Stimulated activated effector memory CD8-positive, alpha-beta T cell treated with anti-CD3 and anti-CD28 coated beads, Interleukin-12 subunit alpha, Interleukin-12 subunit beta, amount 100 ng/mL, for 72 hours (primary cell): ENCODE measurements around the gene ELF5.

Experiments
- ATAC-seq: fragments of 150-1000 bp; cut with Tn5 transposase; 2 replicates; pipeline ENCODE4 v1.10.0; 2021
- DNase-seq, 2 donors: peaks; one replicate each; pipeline ENCODE4 v3.0.0; 2021 to 2022; ENCODE audit warnings: low spot score in 2 of 2
- H3K27ac Mint-ChIP-seq: one replicate; pipeline ENCODE4 v1.8.0; 2022; ENCODE audit warnings: mild to moderate bottlenecking, mixed read lengths
- H3K36me3 Mint-ChIP-seq: one replicate; pipeline ENCODE4 v1.8.0; 2022; ENCODE audit warnings: mild to moderate bottlenecking, mixed read lengths
- H3K4me1 Mint-ChIP-seq: one replicate; pipeline ENCODE4 v1.8.0; 2022; ENCODE audit warnings: mixed read lengths
- H3K4me3 Mint-ChIP-seq: one replicate; pipeline ENCODE4 v1.8.0; 2022; ENCODE audit warnings: mild to moderate bottlenecking, mixed read lengths
- H3K9me3 Mint-ChIP-seq: one replicate; pipeline ENCODE4 v1.8.0; 2022; ENCODE audit warnings: mixed read lengths

Gene ELF5

DNA sequence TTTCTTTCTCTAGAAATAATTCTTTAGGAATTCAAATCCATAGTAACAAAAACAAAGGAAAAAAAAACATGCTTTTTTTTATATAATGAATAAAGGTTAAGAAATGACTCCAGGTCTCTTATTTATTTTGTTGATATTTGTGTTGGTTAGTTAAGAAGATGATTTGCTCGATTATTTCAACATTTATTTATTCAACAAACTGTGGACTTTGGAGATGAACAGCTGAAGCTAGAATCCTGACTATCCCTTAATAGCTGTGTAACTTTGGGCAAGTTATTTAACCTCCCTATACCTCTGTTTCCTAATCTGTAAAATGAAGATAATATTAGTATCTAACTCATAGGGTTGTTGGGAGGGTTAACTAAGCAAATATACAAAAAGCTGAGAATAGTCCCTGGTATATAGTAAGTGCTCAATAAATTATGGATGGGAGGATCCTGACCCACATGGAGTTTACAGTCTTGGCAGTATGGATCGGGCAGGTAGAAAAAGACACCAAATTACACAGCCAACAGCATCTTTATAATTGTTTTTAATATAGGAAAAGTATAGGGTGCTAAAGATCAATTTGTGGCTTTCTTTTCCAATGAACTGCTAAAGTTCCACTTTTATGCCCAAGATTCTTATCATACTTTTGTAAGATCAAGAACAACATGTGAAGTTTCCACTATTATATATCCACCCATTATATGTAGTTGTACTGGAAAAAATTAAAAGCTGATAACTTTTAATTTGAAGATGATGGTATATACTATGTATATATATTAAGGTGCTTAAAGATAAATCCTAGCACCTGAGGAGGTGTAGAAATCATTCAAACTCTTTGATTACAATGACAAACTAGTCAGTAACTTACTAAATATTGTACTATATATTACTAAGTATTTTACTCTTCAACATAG, 76.1 kb downstream of the ELF5 start:
- no peak for ATAC-seq
- peak overlapping the region; percentile 98 for H3K4me3 Mint-ChIP-seq
- no peaks in the 10 kb centered on the region for H3K9me3 Mint-ChIP-seq
- no peaks in the 10 kb centered on the region for H3K36me3 Mint-ChIP-seq
- H3K27ac Mint-ChIP-seq, result no peak overlapping the region
- no peak for DNase-seq
- peaks cover 14% of the 10 kb centered on the region for H3K4me1 Mint-ChIP-seq

DNA sequence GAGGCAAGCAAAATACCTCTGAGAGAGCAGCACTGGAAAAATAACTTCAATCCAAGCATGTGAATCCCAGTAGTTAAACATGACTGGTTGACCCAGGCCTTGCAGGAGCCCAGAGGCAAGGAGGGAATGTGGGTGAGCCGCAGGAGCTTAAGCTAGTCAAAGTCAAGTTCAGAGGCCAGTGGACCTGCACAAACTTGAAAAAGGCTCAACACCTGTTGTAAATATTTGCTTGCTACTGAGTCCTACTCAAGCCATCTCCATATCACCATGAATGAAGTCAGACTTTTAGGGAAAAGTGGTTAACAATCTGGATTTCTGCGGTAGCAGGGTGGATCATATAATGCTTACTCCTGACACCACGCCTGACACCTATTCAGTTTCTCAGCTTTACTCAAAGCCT, 79.7 kb downstream of the ELF5 start:
- Mint-ChIP-seq H3K4me3 (no peak overlapping the region), H3K4me1 (peaks cover under 1% of the 10 kb centered on the region), H3K36me3 (no peaks in the 10 kb centered on the region), H3K9me3 (no peaks in the 10 kb centered on the region), H3K27ac (no peak overlapping the region)
- no peak for ATAC-seq
- DNase-seq, result no peak

DNA sequence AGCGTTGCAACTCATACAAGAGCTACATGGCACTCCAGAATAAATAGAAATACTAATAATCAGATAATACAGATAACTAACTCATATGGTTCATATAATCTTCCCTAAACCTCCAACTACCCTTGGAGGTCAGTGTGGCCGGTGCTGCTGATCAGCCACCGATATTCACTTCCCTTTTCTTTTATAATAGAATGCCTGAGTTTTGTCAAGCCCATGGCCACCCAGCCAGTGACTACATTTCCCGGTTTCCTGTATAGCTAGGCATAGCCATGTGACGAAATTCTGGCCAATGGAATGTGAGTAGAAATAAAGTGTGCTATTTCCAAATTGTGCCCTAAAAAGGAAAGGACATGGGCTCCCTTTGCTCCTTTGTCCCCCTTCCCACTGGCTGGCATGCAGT, 80.8 kb downstream of the ELF5 start:
- no peaks in the 10 kb centered on the region for H3K36me3 Mint-ChIP-seq
- no peaks in the 10 kb centered on the region for H3K4me1 Mint-ChIP-seq
- H3K27ac Mint-ChIP-seq, result no peak overlapping the region
- no peaks in the 10 kb centered on the region for H3K9me3 Mint-ChIP-seq
- DNase-seq (no peak), ATAC-seq (no peak)
- H3K4me3 Mint-ChIP-seq, result no peak overlapping the region

DNA sequence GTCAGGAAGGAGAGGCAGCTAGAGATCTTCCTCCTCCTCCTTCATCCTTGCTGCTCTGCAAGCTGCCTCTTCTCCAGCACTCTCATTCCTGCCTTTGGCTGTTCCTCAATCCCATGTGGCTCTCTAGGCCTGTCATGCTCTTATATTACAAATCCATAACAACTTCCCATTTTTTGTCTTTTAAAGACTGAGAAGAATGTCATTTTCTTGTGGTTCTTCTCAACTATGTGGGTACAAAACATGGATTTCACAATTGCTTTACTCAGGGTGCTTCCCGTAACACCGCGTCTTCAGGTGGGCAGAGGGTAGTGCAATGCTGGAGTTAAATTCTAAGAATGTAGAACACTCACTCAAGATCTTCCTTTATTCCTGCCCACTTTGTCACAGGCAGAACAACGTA, 81.6 kb downstream of the ELF5 start:
- no peak overlapping the region for H3K27ac Mint-ChIP-seq
- no peak for DNase-seq
- H3K4me3 Mint-ChIP-seq, result no peak overlapping the region
- H3K4me1 Mint-ChIP-seq, result no peaks in the 10 kb centered on the region
- ATAC-seq, result no peak
- no peaks in the 10 kb centered on the region for H3K36me3 Mint-ChIP-seq
- no peaks in the 10 kb centered on the region for H3K9me3 Mint-ChIP-seq
